ENCODE data around the gene ARHGAP35. TPM values are rescaled to one million over a fixed set of nuclear protein-coding genes. Genes with fewer than 3 reads are reported as not detected.

ARHGAP35 gene
- total and polyA plus RNA-seq, 10 of the 15 experiments (the other 5 are each of a cell fraction or from before 2014, with no cell fraction given), result 0.85 to 29.9 (median 11.5) TPM

DNA sequence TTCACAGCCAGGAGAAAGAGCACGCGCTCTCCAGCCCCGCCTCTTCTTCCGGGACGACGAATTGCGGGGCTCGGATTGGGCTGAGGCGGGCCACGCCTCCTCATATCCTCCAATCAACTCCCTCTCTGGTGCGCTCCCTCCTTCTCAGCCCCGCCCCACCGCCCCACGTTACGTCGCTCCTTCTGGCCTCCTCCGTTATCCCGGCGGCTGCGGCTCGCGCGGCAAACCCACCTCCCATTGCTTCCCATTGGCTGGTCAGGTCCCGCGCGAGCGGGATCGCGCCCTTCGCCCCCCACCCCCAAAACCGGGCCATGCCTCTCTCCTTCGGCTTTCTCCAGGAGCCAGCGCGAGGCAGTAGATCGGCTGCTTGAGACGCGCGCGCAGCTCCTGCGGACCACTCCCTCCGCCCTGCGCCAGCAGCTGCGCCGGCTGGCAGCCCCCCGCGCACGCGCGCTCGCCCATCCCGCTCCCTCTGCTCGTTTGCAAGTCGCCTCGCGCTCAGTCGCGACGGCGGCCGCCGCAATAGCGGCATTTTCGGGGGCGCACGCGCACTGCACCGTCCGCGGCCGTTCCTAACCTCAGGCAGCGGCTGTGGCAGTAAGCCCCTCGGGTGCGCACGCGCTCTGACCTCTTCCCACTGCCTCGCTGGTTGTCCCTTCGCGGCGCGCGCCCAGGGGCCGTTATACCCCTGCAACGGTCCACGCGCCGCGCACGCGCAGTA is 512 bp upstream of the ARHGAP35 start (continued):
- TF ChIP-seq, protein P1, sequence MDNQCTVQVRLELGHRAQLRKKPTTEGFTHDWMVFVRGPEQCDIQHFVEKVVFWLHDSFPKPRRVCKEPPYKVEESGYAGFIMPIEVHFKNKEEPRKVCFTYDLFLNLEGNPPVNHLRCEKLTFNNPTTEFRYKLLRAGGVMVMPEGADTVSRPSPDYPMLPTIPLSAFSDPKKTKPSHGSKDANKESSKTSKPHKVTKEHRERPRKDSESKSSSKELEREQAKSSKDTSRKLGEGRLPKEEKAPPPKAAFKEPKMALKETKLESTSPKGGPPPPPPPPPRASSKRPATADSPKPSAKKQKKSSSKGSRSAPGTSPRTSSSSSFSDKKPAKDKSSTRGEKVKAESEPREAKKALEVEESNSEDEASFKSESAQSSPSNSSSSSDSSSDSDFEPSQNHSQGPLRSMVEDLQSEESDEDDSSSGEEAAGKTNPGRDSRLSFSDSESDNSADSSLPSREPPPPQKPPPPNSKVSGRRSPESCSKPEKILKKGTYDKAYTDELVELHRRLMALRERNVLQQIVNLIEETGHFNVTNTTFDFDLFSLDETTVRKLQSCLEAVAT (IDR thresholded peaks at IDR 0.05), result no peak
- TF ChIP-seq POLR2A (IDR thresholded peaks at IDR 0.05; ENCODE audit: low read depth, low read length) (peak; percentile 90), ZBTB4 (CRISPR knock-in tag; IDR thresholded peaks at IDR 0.05) (no peak), NBN (IDR thresholded peaks at IDR 0.05) (no peak), ZBED1 (IDR thresholded peaks at IDR 0.05; ENCODE audit: borderline replicate concordance) (peak; percentile 94), ZNF384 (IDR thresholded peaks at IDR 0.05; ENCODE audit: borderline replicate concordance, low read depth, low read length) (no peak), RUNX3 (IDR thresholded peaks at IDR 0.05; ENCODE audit: low read length) (no peak), IRF3 (IDR thresholded peaks at IDR 0.05) (no peak), IRF4 (IDR thresholded peaks at IDR 0.05; ENCODE audit: low read depth, low read length) (no peak), MYB (IDR thresholded peaks at IDR 0.05; ENCODE audit: borderline replicate concordance, low read depth, low read length) (0 out of 2 replicates have a peak, but pooled peaks have one; percentile 41), ZBTB40 (IDR thresholded peaks at IDR 0.05; ENCODE audit: borderline replicate concordance) (no peak), FOXM1 (IDR thresholded peaks at IDR 0.05; ENCODE audit: low read depth, low read length) (no peak), PML (IDR thresholded peaks at IDR 0.05; ENCODE audit: low read length) (peak; percentile 76; the same call in 1 of the 2 replicates)
- TF ChIP-seq, protein P2, sequence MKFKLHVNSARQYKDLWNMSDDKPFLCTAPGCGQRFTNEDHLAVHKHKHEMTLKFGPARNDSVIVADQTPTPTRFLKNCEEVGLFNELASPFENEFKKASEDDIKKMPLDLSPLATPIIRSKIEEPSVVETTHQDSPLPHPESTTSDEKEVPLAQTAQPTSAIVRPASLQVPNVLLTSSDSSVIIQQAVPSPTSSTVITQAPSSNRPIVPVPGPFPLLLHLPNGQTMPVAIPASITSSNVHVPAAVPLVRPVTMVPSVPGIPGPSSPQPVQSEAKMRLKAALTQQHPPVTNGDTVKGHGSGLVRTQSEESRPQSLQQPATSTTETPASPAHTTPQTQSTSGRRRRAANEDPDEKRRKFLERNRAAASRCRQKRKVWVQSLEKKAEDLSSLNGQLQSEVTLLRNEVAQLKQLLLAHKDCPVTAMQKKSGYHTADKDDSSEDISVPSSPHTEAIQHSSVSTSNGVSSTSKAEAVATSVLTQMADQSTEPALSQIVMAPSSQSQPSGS (IDR thresholded peaks at IDR 0.05; ENCODE audit: low read length), result no peak
- TF ChIP-seq, protein P3, sequence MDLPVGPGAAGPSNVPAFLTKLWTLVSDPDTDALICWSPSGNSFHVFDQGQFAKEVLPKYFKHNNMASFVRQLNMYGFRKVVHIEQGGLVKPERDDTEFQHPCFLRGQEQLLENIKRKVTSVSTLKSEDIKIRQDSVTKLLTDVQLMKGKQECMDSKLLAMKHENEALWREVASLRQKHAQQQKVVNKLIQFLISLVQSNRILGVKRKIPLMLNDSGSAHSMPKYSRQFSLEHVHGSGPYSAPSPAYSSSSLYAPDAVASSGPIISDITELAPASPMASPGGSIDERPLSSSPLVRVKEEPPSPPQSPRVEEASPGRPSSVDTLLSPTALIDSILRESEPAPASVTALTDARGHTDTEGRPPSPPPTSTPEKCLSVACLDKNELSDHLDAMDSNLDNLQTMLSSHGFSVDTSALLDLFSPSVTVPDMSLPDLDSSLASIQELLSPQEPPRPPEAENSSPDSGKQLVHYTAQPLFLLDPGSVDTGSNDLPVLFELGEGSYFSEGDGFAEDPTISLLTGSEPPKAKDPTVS (IDR thresholded peaks at IDR 0.05; ENCODE audit: low read depth, low read length), result no peak

Data from GM12878 (cell line).